LNCAP (cell line): ENCODE measurements around the gene GJB3.

Source experiments
- TF ChIP-seq, protein P1 (sequence below): fragments of 450-650 bp; IDR thresholded peaks from 2 replicates; pipeline ENCODE4 v1.5.1; 2017; ENCODE audit warnings: mild to moderate bottlenecking

Gene GJB3

DNA sequence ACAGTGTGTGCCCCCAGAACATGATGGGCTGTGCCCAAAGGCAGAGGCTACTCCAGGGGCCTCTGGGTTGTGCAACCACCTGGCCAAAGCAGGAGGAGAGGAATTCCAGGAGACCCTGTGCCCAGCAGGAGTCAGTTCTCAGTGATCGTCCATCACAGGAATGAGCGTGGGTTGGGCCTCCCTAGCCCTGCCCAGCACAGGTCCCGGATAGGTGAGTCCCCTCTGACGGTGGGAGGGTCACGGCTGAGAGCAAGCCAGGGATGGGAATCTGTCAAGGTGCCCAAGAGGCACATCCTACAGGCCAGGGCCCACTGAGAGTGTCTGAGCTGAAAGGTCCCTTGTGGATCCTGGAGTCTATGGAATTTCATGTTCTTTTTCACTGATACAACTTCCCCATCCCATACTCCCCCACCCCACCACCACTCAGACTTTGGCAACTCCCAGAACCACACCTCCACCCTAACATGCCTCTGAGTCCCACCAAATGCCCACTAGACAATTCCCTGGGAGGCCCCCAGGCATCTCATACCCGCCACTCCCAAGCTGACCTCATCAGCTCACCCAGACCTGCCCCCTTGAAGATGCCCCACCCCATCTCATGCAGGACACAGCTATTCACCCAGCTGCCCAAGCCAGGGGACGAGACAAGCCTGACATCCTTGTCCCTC lies 18.4 kb upstream of the GJB3 start:
- TF ChIP-seq, protein P1, sequence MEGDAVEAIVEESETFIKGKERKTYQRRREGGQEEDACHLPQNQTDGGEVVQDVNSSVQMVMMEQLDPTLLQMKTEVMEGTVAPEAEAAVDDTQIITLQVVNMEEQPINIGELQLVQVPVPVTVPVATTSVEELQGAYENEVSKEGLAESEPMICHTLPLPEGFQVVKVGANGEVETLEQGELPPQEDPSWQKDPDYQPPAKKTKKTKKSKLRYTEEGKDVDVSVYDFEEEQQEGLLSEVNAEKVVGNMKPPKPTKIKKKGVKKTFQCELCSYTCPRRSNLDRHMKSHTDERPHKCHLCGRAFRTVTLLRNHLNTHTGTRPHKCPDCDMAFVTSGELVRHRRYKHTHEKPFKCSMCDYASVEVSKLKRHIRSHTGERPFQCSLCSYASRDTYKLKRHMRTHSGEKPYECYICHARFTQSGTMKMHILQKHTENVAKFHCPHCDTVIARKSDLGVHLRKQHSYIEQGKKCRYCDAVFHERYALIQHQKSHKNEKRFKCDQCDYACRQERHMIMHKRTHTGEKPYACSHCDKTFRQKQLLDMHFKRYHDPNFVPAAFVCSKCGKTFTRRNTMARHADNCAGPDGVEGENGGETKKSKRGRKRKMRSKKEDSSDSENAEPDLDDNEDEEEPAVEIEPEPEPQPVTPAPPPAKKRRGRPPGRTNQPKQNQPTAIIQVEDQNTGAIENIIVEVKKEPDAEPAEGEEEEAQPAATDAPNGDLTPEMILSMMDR = no peak

DNA sequence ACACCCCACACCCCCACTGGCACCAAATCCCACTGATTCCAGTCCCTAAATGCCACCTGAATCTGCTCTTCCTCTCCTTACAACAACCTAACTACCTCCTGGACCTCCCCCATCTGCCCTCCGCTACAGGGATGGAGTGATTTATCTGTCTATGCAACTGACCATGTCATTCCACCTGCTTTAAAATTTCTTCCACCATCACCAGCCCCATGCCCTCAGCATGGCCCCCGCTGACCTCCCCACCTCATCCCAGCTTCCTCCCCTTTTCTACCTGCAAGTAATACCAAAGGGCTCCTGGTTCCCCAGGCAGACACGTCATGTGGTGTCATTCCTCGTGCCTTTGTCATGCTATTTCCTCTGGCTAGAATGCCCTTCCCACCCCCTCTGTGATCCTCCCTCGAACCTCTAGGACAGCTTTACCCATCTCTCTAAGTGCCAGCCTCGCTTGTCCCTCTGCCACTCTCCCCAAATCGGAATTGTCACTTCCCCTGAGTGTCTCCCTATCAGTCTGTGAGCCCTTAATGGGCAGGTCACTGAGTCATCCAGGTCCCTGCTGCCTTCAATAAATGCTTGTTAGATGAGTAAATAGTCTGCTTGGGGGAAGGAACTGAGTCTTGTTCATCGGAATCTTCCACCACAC lies 17.8 kb upstream of the GJB3 start:
- TF ChIP-seq, protein P1 = no peak

GRCh38 chr1:34768856-34769255 lies 12.2 kb upstream of the GJB3 start:
- TF ChIP-seq, protein P1 = no peak

DNA sequence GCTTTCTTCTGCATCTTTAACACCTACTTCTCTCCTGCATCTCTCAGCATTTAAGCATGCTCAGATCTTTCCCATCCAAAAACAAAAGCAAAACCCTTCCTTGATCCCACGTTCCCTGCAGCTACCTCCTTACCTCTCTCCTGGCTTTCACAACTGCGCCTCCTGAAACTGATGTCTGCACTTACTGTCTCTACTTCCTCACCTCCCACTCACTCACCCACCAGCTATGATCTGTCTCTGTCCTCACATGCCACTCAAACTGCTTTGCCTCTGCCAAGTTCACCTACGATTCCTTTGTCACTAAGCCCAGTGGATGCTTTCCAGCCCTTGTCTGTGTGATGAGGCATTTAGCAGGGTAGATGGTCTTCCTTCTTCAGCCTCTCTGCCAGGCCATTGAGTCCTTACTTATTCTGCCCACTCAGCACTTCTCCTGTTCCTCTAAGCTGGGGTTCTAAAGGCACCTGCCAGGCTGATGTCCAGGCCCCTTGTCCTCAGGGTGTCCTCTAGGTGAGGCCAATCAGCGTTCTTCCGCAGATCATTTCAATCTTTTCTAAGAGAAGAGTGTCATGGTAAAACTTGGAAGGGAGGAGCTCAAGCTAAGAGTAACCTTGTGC lies 10.0 kb upstream of the GJB3 start:
- TF ChIP-seq, protein P1 = no peak

- TF ChIP-seq, protein P1 = no peak
Measured at GRCh38 chr1:34771573-34772371, 9.2 kb upstream of the GJB3 start.

- TF ChIP-seq, protein P1 = no peak
Measured at GRCh38 chr1:34774957-34775356, 6.1 kb upstream of the GJB3 start.

DNA sequence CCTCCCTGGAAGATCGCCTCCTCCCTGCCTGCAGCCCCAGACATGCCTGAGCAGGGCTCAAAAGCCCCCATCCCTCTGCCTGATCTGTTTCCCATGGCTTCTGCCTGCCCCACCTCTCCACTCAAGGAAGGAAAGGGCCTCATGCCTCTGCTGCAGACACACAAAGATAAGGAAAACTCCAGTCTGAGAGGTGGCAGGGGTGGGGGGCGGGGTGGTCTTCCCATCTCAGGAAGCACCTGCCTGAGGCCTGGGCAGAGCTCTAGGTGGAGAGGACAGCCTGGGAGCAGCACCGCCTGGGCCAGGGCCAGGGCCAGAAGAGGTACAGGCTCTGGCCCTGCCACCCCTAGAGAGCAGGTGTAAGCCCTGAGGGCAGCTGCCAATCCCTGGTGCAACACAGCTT lies 4.1 kb upstream of the GJB3 start:
- TF ChIP-seq, protein P1 = no peak
